ENCODE results near the gene KMT5B.
"Not testable (repeated sequence)": the region's sequence is repeated elsewhere in the genome, so short reads cannot be mapped to it uniquely, and the experiment has no call there.

DNA sequence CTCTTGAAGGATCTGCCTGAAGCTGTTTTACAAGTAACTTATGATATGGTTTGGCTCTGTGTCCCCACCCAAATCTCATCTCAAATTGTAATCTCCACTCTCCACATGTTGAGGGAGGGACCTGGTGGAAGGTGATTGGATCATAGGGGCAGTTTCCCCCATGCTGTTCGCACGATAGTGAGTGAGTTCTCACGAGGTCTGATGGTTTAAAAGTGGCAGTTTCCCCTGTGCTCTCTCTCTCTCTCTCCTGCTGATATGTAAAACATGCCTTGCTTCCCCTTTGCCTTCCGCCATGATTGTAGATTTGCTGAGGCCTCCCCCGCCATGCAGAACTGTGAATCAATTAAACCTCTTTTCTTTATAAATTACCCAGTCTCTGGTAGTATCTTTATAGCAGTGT is 31.8 kb upstream of the KMT5B start:
- TF ChIP-seq ZFP3 (tag by site-specific recombination; IDR thresholded peaks at IDR 0.05; ENCODE audit: low read depth); ZBTB20 (tag by site-specific recombination; IDR thresholded peaks at IDR 0.05); ZFP69B (tag by site-specific recombination; IDR thresholded peaks at IDR 0.05); KLF16 (tag by site-specific recombination; IDR thresholded peaks at IDR 0.05); ZNF792 (tag by site-specific recombination; IDR thresholded peaks at IDR 0.05); ZNF510 (tag by site-specific recombination; IDR thresholded peaks at IDR 0.05; ENCODE audit: insufficient replicate concordance): not testable (repeated sequence)
- TF ChIP-seq, protein P1, sequence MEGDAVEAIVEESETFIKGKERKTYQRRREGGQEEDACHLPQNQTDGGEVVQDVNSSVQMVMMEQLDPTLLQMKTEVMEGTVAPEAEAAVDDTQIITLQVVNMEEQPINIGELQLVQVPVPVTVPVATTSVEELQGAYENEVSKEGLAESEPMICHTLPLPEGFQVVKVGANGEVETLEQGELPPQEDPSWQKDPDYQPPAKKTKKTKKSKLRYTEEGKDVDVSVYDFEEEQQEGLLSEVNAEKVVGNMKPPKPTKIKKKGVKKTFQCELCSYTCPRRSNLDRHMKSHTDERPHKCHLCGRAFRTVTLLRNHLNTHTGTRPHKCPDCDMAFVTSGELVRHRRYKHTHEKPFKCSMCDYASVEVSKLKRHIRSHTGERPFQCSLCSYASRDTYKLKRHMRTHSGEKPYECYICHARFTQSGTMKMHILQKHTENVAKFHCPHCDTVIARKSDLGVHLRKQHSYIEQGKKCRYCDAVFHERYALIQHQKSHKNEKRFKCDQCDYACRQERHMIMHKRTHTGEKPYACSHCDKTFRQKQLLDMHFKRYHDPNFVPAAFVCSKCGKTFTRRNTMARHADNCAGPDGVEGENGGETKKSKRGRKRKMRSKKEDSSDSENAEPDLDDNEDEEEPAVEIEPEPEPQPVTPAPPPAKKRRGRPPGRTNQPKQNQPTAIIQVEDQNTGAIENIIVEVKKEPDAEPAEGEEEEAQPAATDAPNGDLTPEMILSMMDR (tag by site-specific recombination; IDR thresholded peaks at IDR 0.05): not testable (repeated sequence)

All from HEK293 (cell line).